OCI-LY7 (cell line): ENCODE data around the gene TMED5. TPM values are rescaled to one million over a fixed set of nuclear protein-coding genes. Genes with fewer than 3 reads are reported as not detected.

Experiments
- BruUV-seq: library from RNA; stranded (reverse); fragments of 400-500 nt; replicated peaks from 2 replicates; lab custom pipeline; 2021; lab: Mats Ljungman, UMichigan
- CTCF ChIA-PET: fragments of 300-600 bp; sonication (Branson Sonifier 250); formaldehyde crosslinking; loops from one replicate; lab custom pipeline; 2022; ENCODE audit warnings: antibody characterized with exemption; ENCODE audit not compliant: unreplicated experiment; lab: Charles Lee
- POLR2A ChIA-PET: fragments of 300-600 bp; sonication (Branson Sonifier 250); formaldehyde crosslinking; loops from one replicate; lab custom pipeline; 2022; ENCODE audit warnings: antibody characterized with exemption; lab: Charles Lee
- DNase-seq: peaks from one replicate; pipeline ENCODE4 v3.0.0-alpha.2; 2015; ENCODE audit warnings: low spot score
- H2AFZ ChIP-seq: fragments of 200-600 bp; sonication (generic), shearing (Covaris generic); 2 replicates; pipeline ENCODE4 v1.6.1; 2014; ENCODE audit warnings: mild to moderate bottlenecking, antibody characterized with exemption, low read length, moderate library complexity
- H3K27ac ChIP-seq: fragments of 200-600 bp; sonication (generic); 2 replicates; pipeline ENCODE4 v1.5.1; 2014; ENCODE audit warnings: mixed run types, low read depth, mild to moderate bottlenecking, moderate library complexity, low read length, inconsistent platforms; ENCODE audit not compliant: poor library complexity, severe bottlenecking
- H3K36me3 ChIP-seq: fragments of 200-600 bp; sonication (generic); 2 replicates; pipeline ENCODE4 v1.6.1; 2014; ENCODE audit warnings: mild to moderate bottlenecking, antibody characterized with exemption, low read length, moderate library complexity, mixed read lengths; ENCODE audit not compliant: insufficient read depth
- H3K4me1 ChIP-seq: fragments of 200-600 bp; sonication (generic); 2 replicates; pipeline ENCODE4 v1.5.1; 2014; ENCODE audit warnings: mild to moderate bottlenecking, low read length; ENCODE audit not compliant: insufficient read depth, poor library complexity, severe bottlenecking
- H3K4me2 ChIP-seq: fragments of 200-600 bp; sonication (generic); 2 replicates; pipeline ENCODE4 v1.6.1; 2014; ENCODE audit warnings: mild to moderate bottlenecking, low read length
- H3K4me3 ChIP-seq: fragments of 200-600 bp; sonication (generic); 2 replicates; pipeline ENCODE4 v1.5.1; 2014; ENCODE audit warnings: mild to moderate bottlenecking, low read depth, low read length; ENCODE audit not compliant: poor library complexity, severe bottlenecking
- H3K79me2 ChIP-seq: fragments of 200-600 bp; sonication (generic); 2 replicates; pipeline ENCODE4 v1.6.1; 2016; ENCODE audit warnings: low read depth, mild to moderate bottlenecking, low read length, moderate library complexity, mixed read lengths; ENCODE audit not compliant: insufficient read depth
- H3K9me2 ChIP-seq: fragments of 200-600 bp; sonication (generic); 2 replicates; pipeline ENCODE4 v1.6.1; 2016; ENCODE audit warnings: mild to moderate bottlenecking, low read length, mixed read lengths; ENCODE audit not compliant: insufficient read depth
- H3K9me3 ChIP-seq: fragments of 200-600 bp; sonication (generic); 2 replicates; pipeline ENCODE4 v1.6.1; 2014; ENCODE audit warnings: mild to moderate bottlenecking, mixed run types, low read length, mixed read lengths
- H4K20me1 ChIP-seq: fragments of 200-600 bp; sonication (generic); 2 replicates; pipeline ENCODE4 v1.6.1; 2014; ENCODE audit warnings: mild to moderate bottlenecking, antibody characterized with exemption, low read length, moderate library complexity, mixed read lengths; ENCODE audit not compliant: insufficient read depth
- EZH2phosphoT487 ChIP-seq: fragments of 200-600 bp; sonication (generic); IDR thresholded peaks from 2 replicates; pipeline ENCODE4 v1.6.1; 2018; ENCODE audit warnings: low read depth, borderline replicate concordance, mild to moderate bottlenecking, mixed run types, antibody characterized with exemption, low read length, moderate library complexity, mixed read lengths
- intact Hi-C: fragments of 100-400 bp; cut with micrococcal nuclease; formaldehyde crosslinking; loops from one replicate; pipeline ENCODE4 v1.10.0; 2022; ENCODE audit not compliant: unreplicated experiment
- total RNA-seq, 2 experiments: library from RNA; depleted of rRNA in 1 of 2; stranded (reverse); fragments of >200 nt in 1 of 2; shearing (Covaris generic) in 1 of 2; gene quantifications; 2 replicates each; pipeline ENCODE4 v1.2.3, GENCODE V29; 2014 to 2022
- TF ChIP-seq, protein P1 (sequence below): fragments of 200-600 bp; sonication (generic); conservative IDR thresholded peaks from 2 replicates; pipeline ENCODE4 v1.5.1; 2014; ENCODE audit warnings: mild to moderate bottlenecking, antibody characterized with exemption, low read length, moderate library complexity, mixed read lengths

Gene TMED5
- total RNA-seq, 2 experiments from 2014 or later, result 40.3 to 49.1 TPM

- ChIA-PET CTCF (no interaction called here), POLR2A (interaction anchor here (0.7 to 1.6 kb wide), 4 partner anchors 8 to 25 kb away, joined by 3 to 6 read pairs (median 3); no protein-coding TSS in a partner anchor)
- Histone ChIP-seq H3K9me2 (no peaks in the 10 kb centered on the region), H2AFZ (no peak overlapping the region), H3K4me3 (no peak overlapping the region), H4K20me1 (peaks cover 8% of the 10 kb centered on the region; the same call in 1 of the 2 replicates), H3K79me2 (peaks cover 37% of the 10 kb centered on the region; the same call in 1 of the 2 replicates), H3K9me3 (no peaks in the 10 kb centered on the region), H3K27ac (no peak overlapping the region), H3K4me1 (no peaks in the 10 kb centered on the region), H3K36me3 (peaks cover 97% of the 10 kb centered on the region), H3K4me2 (no peak overlapping the region)
- DNase-seq, result no peak
- TF ChIP-seq, protein P1, sequence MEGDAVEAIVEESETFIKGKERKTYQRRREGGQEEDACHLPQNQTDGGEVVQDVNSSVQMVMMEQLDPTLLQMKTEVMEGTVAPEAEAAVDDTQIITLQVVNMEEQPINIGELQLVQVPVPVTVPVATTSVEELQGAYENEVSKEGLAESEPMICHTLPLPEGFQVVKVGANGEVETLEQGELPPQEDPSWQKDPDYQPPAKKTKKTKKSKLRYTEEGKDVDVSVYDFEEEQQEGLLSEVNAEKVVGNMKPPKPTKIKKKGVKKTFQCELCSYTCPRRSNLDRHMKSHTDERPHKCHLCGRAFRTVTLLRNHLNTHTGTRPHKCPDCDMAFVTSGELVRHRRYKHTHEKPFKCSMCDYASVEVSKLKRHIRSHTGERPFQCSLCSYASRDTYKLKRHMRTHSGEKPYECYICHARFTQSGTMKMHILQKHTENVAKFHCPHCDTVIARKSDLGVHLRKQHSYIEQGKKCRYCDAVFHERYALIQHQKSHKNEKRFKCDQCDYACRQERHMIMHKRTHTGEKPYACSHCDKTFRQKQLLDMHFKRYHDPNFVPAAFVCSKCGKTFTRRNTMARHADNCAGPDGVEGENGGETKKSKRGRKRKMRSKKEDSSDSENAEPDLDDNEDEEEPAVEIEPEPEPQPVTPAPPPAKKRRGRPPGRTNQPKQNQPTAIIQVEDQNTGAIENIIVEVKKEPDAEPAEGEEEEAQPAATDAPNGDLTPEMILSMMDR, result no peak
- no peak for TF ChIP-seq EZH2phosphoT487
- intact Hi-C loops, result no loop called here
- no TSS peak for BruUV-seq
Measured at GRCh38 chr1:93120614-93121013, 59.6 kb downstream of the TMED5 start.

DNA sequence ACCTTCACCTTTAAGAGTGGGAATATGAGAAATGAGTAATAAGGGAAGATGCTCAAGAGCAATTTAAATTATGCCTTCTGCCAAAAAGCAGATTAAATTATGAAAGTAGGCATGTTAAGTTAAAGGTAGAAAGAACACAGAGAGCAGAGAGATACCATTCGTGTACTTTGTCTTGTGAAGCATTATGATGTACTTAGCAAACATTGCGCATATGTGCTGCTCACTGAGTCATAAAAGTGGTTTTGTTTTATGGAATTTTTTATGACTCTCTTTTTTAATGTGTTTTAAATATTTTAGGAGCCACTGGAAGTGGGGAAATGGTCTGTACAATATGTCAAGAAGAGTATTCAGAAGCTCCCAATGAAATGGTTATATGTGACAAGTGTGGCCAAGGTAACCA, 65.8 kb downstream of the TMED5 start:
- ChIA-PET POLR2A (interaction anchor here (0.6 to 1.8 kb wide), 3 partner anchors 11 to 37 kb away, joined by 3 to 7 read pairs (median 7); no protein-coding TSS in a partner anchor), CTCF (no interaction called here)
- no peak for DNase-seq
- Histone ChIP-seq H3K4me3 (no peak overlapping the region), H3K36me3 (peaks cover 98% of the 10 kb centered on the region), H3K9me2 (no peaks in the 10 kb centered on the region), H3K4me1 (peaks cover 26% of the 10 kb centered on the region), H2AFZ (no peak overlapping the region), H3K4me2 (no peak overlapping the region), H4K20me1 (peaks cover 30% of the 10 kb centered on the region), H3K27ac (no peak overlapping the region), H3K9me3 (no peaks in the 10 kb centered on the region), H3K79me2 (peaks cover 65% of the 10 kb centered on the region)
- TF ChIP-seq, protein P1, result no peak
- no peak for TF ChIP-seq EZH2phosphoT487
- BruUV-seq, result no TSS peak
- intact Hi-C loops, result no loop called here

DNA sequence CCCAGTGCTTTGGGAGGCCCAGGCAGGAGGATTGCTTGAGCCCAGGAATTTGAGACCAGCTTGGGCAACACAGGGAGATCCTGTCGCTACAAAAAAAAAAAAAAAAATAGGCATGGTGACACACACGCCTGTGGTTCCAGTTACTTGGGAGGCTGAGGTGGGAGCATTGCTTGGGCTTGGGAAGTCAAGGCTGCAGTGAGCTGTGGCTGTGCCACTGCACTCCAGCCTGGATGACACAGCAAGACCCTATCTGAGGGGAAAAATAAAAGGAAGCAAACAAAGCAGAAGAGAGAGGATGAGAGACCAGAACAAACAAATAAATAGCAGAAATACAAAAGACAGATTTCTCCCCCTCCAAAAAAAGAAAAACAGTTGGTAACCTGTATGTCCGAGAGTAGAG, 67.1 kb downstream of the TMED5 start:
- Histone ChIP-seq H3K79me2 (peaks cover 78% of the 10 kb centered on the region), H3K4me2 (no peak overlapping the region), H3K9me3 (peaks cover 8% of the 10 kb centered on the region), H3K36me3 (peaks cover 98% of the 10 kb centered on the region), H2AFZ (no peak overlapping the region), H3K27ac (no peak overlapping the region), H3K4me1 (peaks cover 26% of the 10 kb centered on the region), H4K20me1 (peaks cover 36% of the 10 kb centered on the region), H3K4me3 (no peak overlapping the region), H3K9me2 (no peaks in the 10 kb centered on the region)
- no peak for TF ChIP-seq EZH2phosphoT487
- TF ChIP-seq, protein P1, result no peak
- intact Hi-C loops, result no loop called here
- CTCF ChIA-PET, result no interaction called here
- no TSS peak for BruUV-seq
- no peak for DNase-seq
- POLR2A ChIA-PET, result interaction anchor here (0.7 to 1.8 kb wide), 5 partner anchors 8 to 35 kb away, joined by 3 to 7 read pairs (median 3); no protein-coding TSS in a partner anchor
